Activated CD4-positive, alpha-beta T cell treated with anti-CD3 and anti-CD28 coated beads, Interleukin-2, amount 50 U/mL, for 48 hours (primary cell): Measurements from ENCODE around the gene MYDGF.
A peak's percentile ranks its signal among the peaks of the same experiment; 100 is the strongest.

Experiments
- DNase-seq, 2 experiments: peaks; one replicate each; pipeline ENCODE4 v3.0.0-alpha.2; 2020

Gene MYDGF

GRCh38 chr19:4640247-4641000 lies 29.7 kb downstream of the MYDGF start:
- DNase-seq: no peak

GRCh38 chr19:4639531-4640246 lies 30.5 kb downstream of the MYDGF start:
- DNase-seq: no peak

- peak; percentile 99 for DNase-seq
These were observed 31.2 kb downstream of the MYDGF start, which contains the start of gene TNFAIP8L1 for GRCh38 chr19:4638828-4639530. Gene TNFAIP8L1 (plus strand): TSS chr19:4639516. CDS start chr19:4651870, 12,354 bp downstream.

- DNase-seq: no peak
These were observed 31.8 kb downstream of the MYDGF start for GRCh38 chr19:4638317-4638716.

GRCh38 chr19:4636761-4637160 lies 33.4 kb downstream of the MYDGF start:
- DNase-seq: no peak

- peak; percentile 79 to 83 for DNase-seq
These were observed 33.9 kb downstream of the MYDGF start for GRCh38 chr19:4636151-4636717.

- DNase-seq: no peak
These were observed 34.4 kb downstream of the MYDGF start for GRCh38 chr19:4635754-4636116.

GRCh38 chr19:4633140-4633967 lies 36.8 kb downstream of the MYDGF start:
- peak; percentile 60 to 63 for DNase-seq

- DNase-seq: no peak
These were observed 45.3 kb downstream of the MYDGF start for GRCh38 chr19:4624733-4625362.

GRCh38 chr19:4624301-4624700 lies 45.8 kb downstream of the MYDGF start:
- DNase-seq: no peak

GRCh38 chr19:4622695-4623421 lies 47.3 kb downstream of the MYDGF start:
- no peak for DNase-seq

- no peak for DNase-seq
These were observed 49.5 kb downstream of the MYDGF start for GRCh38 chr19:4620675-4621074.

- no peak for DNase-seq
These were observed 50.4 kb downstream of the MYDGF start for GRCh38 chr19:4619668-4620294.

- DNase-seq: no peak
These were observed 52.1 kb downstream of the MYDGF start for GRCh38 chr19:4618019-4618418.

- no peak for DNase-seq
These were observed 56.8 kb downstream of the MYDGF start for GRCh38 chr19:4613254-4613751.

GRCh38 chr19:4609878-4610511 lies 60.1 kb downstream of the MYDGF start:
- no peak for DNase-seq
